HEK293T (cell line): ENCODE measurements around the gene JOSD2.

Experiments used
- ARNT ChIP-seq: fragments of 450-650 bp; IDR thresholded peaks from 2 replicates; pipeline ENCODE4 v1.6.1; 2017; ENCODE audit warnings: mild to moderate bottlenecking
- BHLHE40 ChIP-seq: fragments of 450-650 bp; IDR thresholded peaks from 2 replicates; pipeline ENCODE4 v1.6.1; 2016; ENCODE audit warnings: mild to moderate bottlenecking, moderate library complexity, borderline replicate concordance
- CTBP1 ChIP-seq: fragments of 450-650 bp; IDR thresholded peaks from 2 replicates; pipeline ENCODE4 v1.6.1; 2016; ENCODE audit warnings: borderline replicate concordance
- ELF4 ChIP-seq: fragments of 450-650 bp; IDR thresholded peaks from 2 replicates; pipeline ENCODE4 v1.6.1; 2017; ENCODE audit warnings: antibody characterized with exemption
- FOXA1 ChIP-seq: fragments of 450-650 bp; IDR thresholded peaks from 2 replicates; pipeline ENCODE4 v1.6.1; 2016; ENCODE audit warnings: mild to moderate bottlenecking
- FOXK2 ChIP-seq: fragments of 450-650 bp; IDR thresholded peaks from 2 replicates; pipeline ENCODE4 v1.6.1; 2016; ENCODE audit warnings: mild to moderate bottlenecking
- FOXM1 ChIP-seq: fragments of 450-650 bp; IDR thresholded peaks from 2 replicates; pipeline ENCODE4 v1.6.1; 2017; ENCODE audit warnings: mild to moderate bottlenecking, borderline replicate concordance
- HDGF ChIP-seq: fragments of 450-650 bp; IDR thresholded peaks from 2 replicates; pipeline ENCODE4 v1.6.1; 2017; ENCODE audit warnings: antibody characterized with exemption, borderline replicate concordance
- L3MBTL2 ChIP-seq: fragments of 450-650 bp; conservative IDR thresholded peaks from 2 replicates; pipeline ENCODE4 v1.6.1; 2016; ENCODE audit warnings: mild to moderate bottlenecking
- NFRKB ChIP-seq: fragments of 450-650 bp; IDR thresholded peaks from 2 replicates; pipeline ENCODE4 v1.6.1; 2016; ENCODE audit warnings: mild to moderate bottlenecking, moderate library complexity
- SP1 ChIP-seq: fragments of 450-650 bp; IDR thresholded peaks from 2 replicates; pipeline ENCODE4 v1.6.1; 2017
- SUZ12 ChIP-seq: fragments of 450-650 bp; IDR thresholded peaks from 2 replicates; pipeline ENCODE4 v1.6.1; 2016; ENCODE audit warnings: mild to moderate bottlenecking
- TARDBP ChIP-seq: fragments of 450-650 bp; IDR thresholded peaks from 2 replicates; pipeline ENCODE4 v1.6.1; 2016
- ZNF384 ChIP-seq: fragments of 450-650 bp; IDR thresholded peaks from 2 replicates; pipeline ENCODE4 v1.6.1; 2016

- TF ChIP-seq ARNT (no peak), SP1 (no peak), ELF4 (no peak), FOXM1 (no peak), BHLHE40 (no peak), FOXK2 (no peak), HDGF (no peak), L3MBTL2 (no peak), TARDBP (no peak), ZNF384 (no peak), FOXA1 (no peak), CTBP1 (no peak), NFRKB (no peak), SUZ12 (no peak)
These were observed 52.5 kb downstream of the JOSD2 start for GRCh38 chr19:50458396-50459066.
